Ectodermal cell (in vitro differentiated cells): ENCODE measurements around the gene TIMELESS.
"Not testable (repeated sequence)": the region's sequence is repeated elsewhere in the genome, so short reads cannot be mapped to it uniquely, and the experiment has no call there.

Experiments used
- H3K27ac ChIP-seq: 2 replicates; pipeline ENCODE4 v1.7.0; 2013; ENCODE audit warnings: mild to moderate bottlenecking, low read depth, low read length; ENCODE audit not compliant: insufficient read depth, poor library complexity, severe bottlenecking
- H3K27me3 ChIP-seq: 2 replicates; pipeline ENCODE4 v1.7.0; 2013; ENCODE audit warnings: mild to moderate bottlenecking, low read length; ENCODE audit not compliant: insufficient read depth, control insufficient read depth, poor library complexity, severe bottlenecking
- H3K36me3 ChIP-seq: one replicate; pipeline ENCODE4 v1.7.0; 2013; ENCODE audit warnings: low read length; ENCODE audit not compliant: control insufficient read depth, insufficient read depth
- H3K4me1 ChIP-seq: one replicate; pipeline ENCODE4 v1.7.0; 2013; ENCODE audit warnings: low read length; ENCODE audit not compliant: control insufficient read depth, insufficient read depth
- H3K4me3 ChIP-seq: 2 replicates; pipeline ENCODE4 v1.7.0; 2013; ENCODE audit warnings: low read depth, low read length, control low read depth; ENCODE audit not compliant: insufficient read depth
- H3K9me3 ChIP-seq: 2 replicates; pipeline ENCODE4 v1.7.0; 2013; ENCODE audit warnings: mild to moderate bottlenecking, low read length, moderate library complexity; ENCODE audit not compliant: control insufficient read depth
- WGBS, 2 experiments: methylation state at CpG; one replicate each; pipeline ENCODE4 v1.1.7; 2013; ENCODE audit warnings: missing lambda C conversion rate in 2 of 2; 5-methylcytosine and 5-hydroxymethylcytosine counted together

TIMELESS gene

DNA sequence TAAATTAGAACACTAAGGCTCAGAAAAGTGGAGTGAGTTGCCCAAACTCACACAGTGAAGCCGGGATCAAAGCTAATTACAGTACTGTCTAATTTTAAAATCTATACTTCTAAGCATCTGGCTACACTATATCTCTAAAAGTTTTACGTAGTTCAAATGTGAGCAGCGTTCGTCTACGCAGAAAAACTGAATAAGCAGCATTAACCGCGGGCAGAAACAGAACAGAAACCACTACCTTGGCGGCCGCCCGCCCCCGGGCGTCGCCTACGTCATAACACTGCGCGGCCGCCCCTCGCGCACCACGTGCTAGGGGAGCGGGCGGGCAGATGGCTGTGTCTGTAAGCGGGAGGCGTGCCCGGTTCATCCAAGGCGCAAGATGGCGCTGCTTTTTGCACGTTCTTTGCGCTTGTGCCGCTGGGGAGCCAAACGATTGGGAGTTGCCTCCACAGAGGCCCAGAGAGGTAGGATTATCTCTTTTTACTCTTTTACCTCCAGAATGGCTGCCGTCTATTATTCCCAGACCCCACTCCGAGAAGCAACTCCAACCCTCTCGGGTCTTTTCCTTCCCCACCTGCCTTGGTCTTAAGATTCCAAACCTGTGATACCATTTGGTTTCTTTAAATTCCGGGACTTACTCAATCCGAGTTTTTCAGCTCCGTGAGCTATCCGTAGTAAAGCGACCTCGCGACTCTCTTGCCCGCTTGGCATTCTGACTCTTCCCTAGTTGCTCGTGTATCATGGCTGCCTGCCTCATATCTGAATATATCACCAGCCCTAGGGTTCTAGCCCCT is 19.2 kb upstream of the TIMELESS start, which contains the start of gene SPRYD4:
Gene SPRYD4, plus strand, starts transcription at position 363 of the 791 bp plus-strand sequence. Its CDS starts 14 bp downstream, at position 377.
- H3K4me3 ChIP-seq = peak within 1 kb of the TSS; percentile 93
- peak within 1 kb of the TSS; percentile 38 for H3K27ac ChIP-seq
- no peaks in the 10 kb centered on the region for H3K27me3 ChIP-seq
- H3K4me1 ChIP-seq = peaks cover 6% of the 10 kb centered on the region
- peaks cover 7% of the 10 kb centered on the region for H3K36me3 ChIP-seq
- WGBS, 2 experiments = 1% methylated on average over 43 of the region's 43 CpGs
- no peaks in the 10 kb centered on the region for H3K9me3 ChIP-seq

DNA sequence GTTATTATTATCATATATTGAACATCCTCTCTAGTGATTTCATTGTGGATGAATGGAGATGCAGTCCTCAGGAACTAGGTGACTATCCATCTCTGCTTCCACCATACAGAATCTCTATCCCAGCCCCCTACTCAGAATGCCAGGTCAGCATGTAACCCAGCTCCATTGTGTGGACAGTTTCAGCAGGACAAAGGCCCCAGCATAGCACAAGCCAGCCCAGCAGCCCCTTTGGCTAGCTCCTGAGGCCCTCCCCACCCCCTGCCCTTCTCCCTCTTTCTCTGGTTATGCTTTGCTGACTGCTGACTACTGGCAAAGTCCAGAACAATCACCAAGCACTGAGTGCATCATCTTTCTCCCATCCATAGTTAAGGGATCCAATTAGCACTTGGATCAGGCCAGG is 13.3 kb upstream of the TIMELESS start:
- H3K4me3 ChIP-seq = no peak overlapping the region
- no peaks in the 10 kb centered on the region for H3K9me3 ChIP-seq
- peak overlapping the region; percentile 30 for H3K27ac ChIP-seq
- peaks cover 11% of the 10 kb centered on the region for H3K4me1 ChIP-seq
- no peaks in the 10 kb centered on the region for H3K27me3 ChIP-seq
- no peaks in the 10 kb centered on the region for H3K36me3 ChIP-seq

GRCh38 chr12:56461235-56462159 is 12.3 kb upstream of the TIMELESS start:
- Histone ChIP-seq H3K36me3 (no peaks in the 10 kb centered on the region), H3K27me3 (no peaks in the 10 kb centered on the region), H3K27ac (no peak overlapping the region), H3K9me3 (no peaks in the 10 kb centered on the region), H3K4me1 (peaks cover 11% of the 10 kb centered on the region), H3K4me3 (no peak overlapping the region)
- 94 to 97% methylated on average over 10 of the region's 11 CpGs for WGBS, 2 experiments

DNA sequence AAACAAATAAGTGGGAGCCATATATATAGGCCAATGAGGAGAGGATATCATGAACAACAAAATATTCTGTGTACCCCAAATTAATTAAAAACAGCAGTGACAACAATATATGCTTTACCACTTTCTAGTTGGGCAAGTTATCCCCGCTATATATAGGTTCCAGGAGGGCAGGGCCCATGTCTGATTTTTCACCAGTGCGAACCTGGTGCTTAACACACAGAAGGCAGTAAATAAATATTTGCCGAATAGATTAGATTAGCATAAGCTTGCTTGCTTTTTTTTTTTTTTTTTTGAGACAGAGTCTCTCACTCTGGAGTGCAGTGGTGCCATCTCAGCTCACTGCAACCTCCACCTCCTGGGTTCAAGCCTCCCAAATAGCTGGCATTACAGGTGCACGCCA is 8.6 kb upstream of the TIMELESS start:
- 93 to 98% methylated on average over 4 of the region's 4 CpGs for WGBS, 2 experiments
- H3K4me3 ChIP-seq = no peak overlapping the region
- H3K9me3 ChIP-seq = no peaks in the 10 kb centered on the region
- no peaks in the 10 kb centered on the region for H3K36me3 ChIP-seq
- no peak overlapping the region for H3K27ac ChIP-seq
- H3K4me1 ChIP-seq = peaks cover 4% of the 10 kb centered on the region
- H3K27me3 ChIP-seq = no peaks in the 10 kb centered on the region

DNA sequence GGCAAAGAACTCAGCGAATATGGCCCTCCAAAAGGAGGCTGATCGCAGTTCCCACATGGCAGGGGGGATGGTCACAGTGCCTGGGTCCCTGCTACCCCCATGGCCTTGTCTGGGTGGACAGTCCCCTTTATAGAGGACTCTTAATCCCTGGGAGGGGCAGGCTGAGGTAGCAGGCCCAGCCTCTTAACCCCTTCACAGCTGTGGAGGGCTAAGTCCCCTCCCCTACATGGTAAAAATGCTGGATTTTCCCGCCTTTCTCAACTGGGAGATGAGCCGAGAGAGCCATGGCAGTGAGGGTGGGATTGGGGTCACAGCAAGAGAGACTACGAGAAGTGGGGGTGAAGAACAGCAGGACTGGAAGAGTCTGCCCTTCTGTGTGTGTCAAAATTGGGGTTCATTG is 5.3 kb upstream of the TIMELESS start, which contains the start of gene MIP:
Gene MIP, minus strand, starts transcription at position 101 of the 400 bp plus-strand sequence. Its CDS starts 44 bp downstream, at position 57.
- Histone ChIP-seq H3K36me3 (no peaks in the 10 kb centered on the region), H3K27me3 (no peaks in the 10 kb centered on the region), H3K9me3 (no peaks in the 10 kb centered on the region), H3K4me3 (no peak within 1 kb of the TSS), H3K4me1 (peaks cover 4% of the 10 kb centered on the region), H3K27ac (no peak within 1 kb of the TSS)
- 91 to 93% methylated on average over 5 of the region's 5 CpGs for WGBS, 2 experiments

GRCh38 chr12:56451147-56451546 is 1.9 kb upstream of the TIMELESS start:
- 83 to 84% methylated on average over 5 of the region's 5 CpGs for WGBS, 2 experiments
- H3K27me3 ChIP-seq = no peaks in the 10 kb centered on the region
- H3K9me3 ChIP-seq = no peaks in the 10 kb centered on the region

GRCh38 chr12:56450241-56450640 is 1.0 kb upstream of the TIMELESS start:
- peaks cover 5% of the 10 kb centered on the region for H3K4me1 ChIP-seq
- H3K4me3 ChIP-seq = no peak overlapping the region
- WGBS, 2 experiments = 78% methylated on average over 3 of the region's 3 CpGs
- no peaks in the 10 kb centered on the region for H3K9me3 ChIP-seq
- H3K36me3 ChIP-seq = no peaks in the 10 kb centered on the region
- no peaks in the 10 kb centered on the region for H3K27me3 ChIP-seq
- no peak overlapping the region for H3K27ac ChIP-seq

More at GRCh38 chr12:56451147-56451546, 1.9 kb upstream of the TIMELESS start:
- Histone ChIP-seq H3K4me3 (no peak overlapping the region), H3K27ac (no peak overlapping the region), H3K4me1 (peaks cover 5% of the 10 kb centered on the region), H3K36me3 (no peaks in the 10 kb centered on the region)

GRCh38 chr12:56449622-56449984 is 377 bp upstream of the TIMELESS start:
- H3K4me3 ChIP-seq = peak overlapping the region; percentile 63
- H3K36me3 ChIP-seq = no peaks in the 10 kb centered on the region
- peak overlapping the region; percentile 84 for H3K27ac ChIP-seq
- H3K9me3 ChIP-seq = no peaks in the 10 kb centered on the region
- peaks cover 5% of the 10 kb centered on the region for H3K4me1 ChIP-seq
- no peaks in the 10 kb centered on the region for H3K27me3 ChIP-seq
- 60 to 66% methylated on average over 4 of the region's 5 CpGs for WGBS, 2 experiments

- 88 to 89% methylated on average over 2 of the region's 2 CpGs for WGBS, 2 experiments
- not testable (repeated sequence) for H3K27ac ChIP-seq, H3K9me3 ChIP-seq, H3K27me3 ChIP-seq, H3K4me3 ChIP-seq, H3K36me3 ChIP-seq, H3K4me1 ChIP-seq
These were observed 6.0 kb downstream of the TIMELESS start for GRCh38 chr12:56443208-56443607.
